Activated CD4-positive, alpha-beta T cell treated with anti-CD3 and anti-CD28 coated beads, Interleukin-2, Interleukin-4, amounts not matched to agents 100 ng/mL and 50 ng/mL, durations not matched to agents 16 hours and 8 hours (primary cell): Measurements from ENCODE around the gene TLCD3A.
"Not testable (repeated sequence)": the region's sequence is repeated elsewhere in the genome, so short reads cannot be mapped to it uniquely, and the experiment has no call there.

Experiments used
- DNase-seq: peaks from one replicate; pipeline ENCODE4 v3.0.0-alpha.2; 2020; ENCODE audit warnings: low spot score

Gene TLCD3A

DNA sequence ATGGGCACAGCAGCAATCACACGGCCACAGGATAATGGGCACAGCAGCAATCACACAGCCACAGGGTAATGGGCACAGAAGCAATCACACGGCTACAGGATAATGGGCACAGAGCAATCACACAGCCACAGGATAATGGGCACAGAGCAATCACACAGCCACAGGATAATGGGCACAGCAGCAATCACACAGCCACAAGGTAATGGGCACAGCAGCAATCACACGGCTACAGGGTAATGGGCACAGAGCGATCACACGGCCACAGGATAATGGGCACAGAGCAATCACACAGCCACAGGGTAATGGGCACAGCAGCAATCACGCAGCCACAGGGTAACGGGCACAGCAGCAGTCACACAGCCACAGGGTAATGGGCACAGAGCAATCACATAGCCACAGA is 17.0 kb downstream of the TLCD3A start:
- not testable (repeated sequence) for DNase-seq

GRCh38 chr17:750431-751037 is 18.1 kb downstream of the TLCD3A start:
- no peak for DNase-seq

GRCh38 chr17:751269-752001 is 19.0 kb downstream of the TLCD3A start:
- DNase-seq: peak; percentile 56

DNA sequence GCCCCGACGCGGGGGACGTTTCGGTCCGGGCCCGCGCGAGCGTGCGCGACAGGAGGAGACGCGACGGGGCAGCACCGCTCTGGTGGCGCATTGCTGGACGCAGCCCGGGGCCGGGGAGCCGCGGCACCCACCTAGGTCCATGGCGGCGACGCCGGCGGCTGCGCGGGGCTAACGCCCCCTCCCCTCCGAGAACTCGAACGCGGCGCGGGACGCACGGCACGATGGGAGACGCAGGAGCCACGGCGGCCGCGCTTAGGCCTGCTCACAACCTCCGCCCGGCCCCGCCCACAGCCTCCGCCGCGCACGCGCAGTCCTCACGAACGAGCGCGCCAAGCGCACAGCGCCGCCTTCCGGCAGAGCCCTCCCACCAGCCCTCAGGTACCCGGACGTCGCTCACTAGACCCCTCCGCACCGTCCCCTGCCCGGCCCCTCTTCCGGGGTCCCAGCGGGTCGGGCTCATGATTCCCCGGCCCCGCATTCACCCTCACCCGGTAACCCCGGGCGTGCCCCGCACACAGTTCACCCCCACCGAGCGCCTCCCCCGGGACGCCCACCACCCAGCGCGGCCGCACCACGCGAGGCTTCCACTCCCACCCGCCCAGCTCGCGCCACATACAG is 19.7 kb downstream of the TLCD3A start, which contains the start of gene GEMIN4:
Gene GEMIN4, minus strand, starts transcription at position 263 of the 618 bp plus-strand sequence. Its CDS starts 122 bp downstream, at position 141.
- DNase-seq: peak; percentile 97

- no peak for DNase-seq
Measured at GRCh38 chr17:752620-753219, 20.3 kb downstream of the TLCD3A start.

DNA sequence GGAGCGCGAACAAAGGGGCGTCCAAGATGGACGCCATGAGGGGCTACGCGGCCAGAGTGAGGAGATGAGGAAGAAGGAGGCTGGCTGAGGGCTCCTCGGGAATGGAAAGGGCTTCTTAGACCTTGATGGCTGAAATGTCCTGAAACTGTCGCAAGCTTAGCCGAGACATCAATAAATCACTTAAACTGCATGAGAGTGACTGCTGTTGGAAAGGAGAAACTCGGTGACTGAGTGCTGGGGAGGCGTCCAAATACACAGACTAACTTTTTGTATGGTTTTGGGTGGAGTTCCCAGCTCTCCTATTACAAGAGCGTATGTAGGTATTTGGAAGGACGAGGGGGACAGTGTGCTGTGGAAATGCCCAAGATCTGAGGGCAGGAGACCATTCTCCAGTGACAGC is 21.0 kb downstream of the TLCD3A start:
- no peak for DNase-seq

DNA sequence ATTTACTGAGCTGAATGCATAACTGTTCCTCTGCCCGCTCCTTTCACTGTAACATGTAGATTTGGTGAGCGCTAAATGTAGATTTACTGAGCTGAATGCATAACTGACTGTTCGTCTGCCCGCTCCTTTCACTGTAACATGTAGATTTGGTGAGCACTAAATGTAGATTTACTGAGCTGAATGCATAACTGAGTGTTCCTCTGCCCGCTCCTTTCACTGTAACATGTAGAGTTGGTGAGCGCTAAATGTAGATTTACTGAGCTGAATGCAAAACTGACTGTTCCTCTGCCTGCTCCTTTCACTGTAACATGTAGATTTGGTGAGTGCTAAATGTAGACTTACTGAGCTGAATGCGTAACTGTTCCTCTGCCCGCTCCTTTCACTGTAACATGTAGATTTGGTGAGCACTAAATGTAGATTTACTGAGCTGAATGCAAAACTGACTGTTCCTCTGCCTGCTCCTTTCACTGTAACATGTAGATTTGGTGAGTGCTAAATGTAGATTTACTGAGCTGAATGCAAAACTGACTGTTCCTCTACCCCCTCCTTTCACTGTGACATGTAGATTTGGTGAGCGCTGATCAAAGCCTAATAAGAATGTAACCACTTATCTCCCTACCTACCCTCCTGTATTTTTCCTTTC is 23.0 kb downstream of the TLCD3A start:
- DNase-seq: not testable (repeated sequence)

DNA sequence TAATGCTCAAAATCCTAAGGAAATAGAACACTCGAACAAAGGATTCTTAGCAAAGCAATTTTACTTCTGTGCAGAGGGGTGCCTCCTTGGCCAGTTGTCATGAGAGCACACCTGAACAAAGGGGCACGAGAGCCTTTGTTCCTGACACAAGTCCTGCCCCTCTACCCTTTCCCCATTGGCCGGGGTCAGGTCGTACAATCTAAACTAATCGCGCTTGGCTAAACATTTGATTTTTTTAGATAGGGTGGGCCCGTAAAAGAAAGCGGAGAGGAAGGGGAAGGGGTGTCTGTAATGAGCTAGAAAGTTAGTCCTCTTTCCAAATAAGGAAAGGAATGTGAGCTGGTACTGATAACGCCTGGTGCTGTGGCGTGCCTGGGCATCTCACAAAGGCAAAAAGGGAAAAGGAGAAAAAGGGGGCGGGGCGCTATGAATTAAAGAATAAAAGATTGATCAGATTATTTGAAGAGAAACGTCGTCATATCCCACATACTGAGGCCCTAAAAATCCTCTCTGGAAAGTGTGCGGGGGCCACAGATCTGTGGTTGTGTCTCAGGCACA is 23.7 kb downstream of the TLCD3A start:
- DNase-seq: not testable (repeated sequence)

DNA sequence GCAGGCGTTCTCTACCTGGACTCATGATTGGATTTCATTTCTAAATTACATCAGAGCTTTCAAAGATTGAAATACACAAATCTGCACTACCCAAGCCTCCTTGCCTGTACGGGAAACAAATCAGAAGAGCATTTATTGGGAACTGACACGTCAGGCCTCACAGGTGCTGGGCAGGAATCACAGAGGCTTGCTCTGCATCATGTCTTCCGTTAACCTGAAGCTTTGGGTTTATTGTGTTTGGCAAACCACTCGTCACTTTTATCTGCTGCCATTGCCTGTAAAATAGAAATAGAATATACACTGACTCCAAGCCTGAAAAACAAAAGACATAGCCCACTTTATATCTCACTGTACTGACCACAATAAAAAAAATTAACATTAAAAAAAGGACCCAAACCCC is 27.6 kb downstream of the TLCD3A start:
- DNase-seq: no peak

DNA sequence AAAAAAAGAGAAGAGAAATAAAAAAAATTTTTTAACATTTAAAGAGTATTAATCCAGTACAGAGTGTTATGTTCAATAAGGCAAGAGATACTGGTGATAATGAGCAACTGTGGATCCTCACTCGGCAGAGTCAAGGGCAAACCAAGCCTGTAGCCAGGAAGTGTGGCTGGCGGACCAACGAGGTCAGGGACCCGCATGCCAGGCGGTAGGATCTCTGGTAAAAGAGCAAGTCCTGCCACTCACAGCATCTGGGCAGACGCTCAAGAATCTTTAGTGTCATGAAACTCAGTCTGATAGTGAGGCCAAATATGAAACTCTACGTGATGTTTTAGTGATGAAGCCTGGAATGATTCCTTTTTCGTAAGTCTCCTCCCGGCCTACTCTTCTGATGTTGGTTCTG is 28.0 kb downstream of the TLCD3A start:
- no peak for DNase-seq

GRCh38 chr17:767076-767475 is 34.7 kb downstream of the TLCD3A start:
- no peak for DNase-seq

GRCh38 chr17:773016-773415 is 40.6 kb downstream of the TLCD3A start:
- no peak for DNase-seq

- DNase-seq: peak; percentile 40
Measured at GRCh38 chr17:773467-774312, 41.3 kb downstream of the TLCD3A start.

GRCh38 chr17:774313-774584 is 41.9 kb downstream of the TLCD3A start:
- DNase-seq: no peak

- DNase-seq: no peak
Measured at GRCh38 chr17:778096-778495, 45.7 kb downstream of the TLCD3A start.

- DNase-seq: peak; percentile 93
Measured at GRCh38 chr17:781805-782731, 49.7 kb downstream of the TLCD3A start, which contains the start of the genes GLOD4 and MRM3. Gene GLOD4, minus strand, starts transcription at chr17:782280. Its CDS starts 25 bp downstream, at chr17:782255. Gene MRM3, plus strand, starts transcription at chr17:782353. Its CDS starts 26 bp downstream, at chr17:782379.

GRCh38 chr17:784143-784542 is 51.7 kb downstream of the TLCD3A start:
- DNase-seq: no peak

DNA sequence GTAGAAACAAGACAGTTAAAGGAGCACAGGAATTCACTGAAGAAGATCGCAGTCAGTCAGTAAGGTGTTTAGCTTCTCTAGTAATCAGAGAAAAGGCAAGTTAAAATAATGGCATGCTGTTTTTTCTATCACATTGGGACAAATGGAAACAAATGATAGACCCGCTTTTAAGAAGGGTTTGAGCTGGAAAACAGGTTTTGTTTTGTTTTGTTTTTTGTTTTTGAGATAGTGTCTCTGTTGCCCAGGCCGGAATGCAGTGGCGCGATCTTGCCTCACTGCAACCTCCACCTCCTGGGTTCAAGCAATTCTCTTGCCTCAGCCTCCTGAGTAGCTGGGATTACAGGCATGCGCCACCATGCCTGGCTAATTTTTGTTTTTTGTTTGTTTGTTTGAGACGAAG is 53.5 kb downstream of the TLCD3A start:
- DNase-seq: not testable (repeated sequence)

GRCh38 chr17:787641-788221 is 55.3 kb downstream of the TLCD3A start:
- no peak for DNase-seq

GRCh38 chr17:788551-788950 is 56.2 kb downstream of the TLCD3A start:
- no peak for DNase-seq
